ENCODE data around the gene UNC13A.

UNC13A gene

DNA sequence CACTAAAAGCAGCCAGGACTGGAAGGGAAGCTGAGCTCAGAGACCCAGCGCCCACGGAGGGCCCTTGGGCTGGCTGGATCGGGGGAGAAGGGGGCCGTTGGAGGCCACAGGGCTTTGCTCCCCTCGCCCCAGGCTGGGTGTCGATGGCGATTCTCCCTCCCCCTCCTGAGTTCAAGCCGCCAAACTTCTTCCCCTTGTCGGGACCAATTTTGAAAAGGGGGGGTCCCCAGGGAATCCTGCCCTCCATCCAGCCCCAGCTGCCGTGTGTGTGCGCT is 71.5 kb downstream of the UNC13A start:
- TF ChIP-seq SUZ12 (IDR thresholded peaks at IDR 0.05) (no peak), HDGF (IDR thresholded peaks at IDR 0.05; ENCODE audit: borderline replicate concordance) (no peak), BHLHE40 (IDR thresholded peaks at IDR 0.05; ENCODE audit: borderline replicate concordance) (no peak), ARNT (IDR thresholded peaks at IDR 0.05) (no peak), NFRKB (IDR thresholded peaks at IDR 0.05) (no peak), L3MBTL2 (conservative IDR thresholded peaks at IDR 0.05) (no peak), ELF4 (IDR thresholded peaks at IDR 0.05) (no peak)
- TF ChIP-seq, protein P1, sequence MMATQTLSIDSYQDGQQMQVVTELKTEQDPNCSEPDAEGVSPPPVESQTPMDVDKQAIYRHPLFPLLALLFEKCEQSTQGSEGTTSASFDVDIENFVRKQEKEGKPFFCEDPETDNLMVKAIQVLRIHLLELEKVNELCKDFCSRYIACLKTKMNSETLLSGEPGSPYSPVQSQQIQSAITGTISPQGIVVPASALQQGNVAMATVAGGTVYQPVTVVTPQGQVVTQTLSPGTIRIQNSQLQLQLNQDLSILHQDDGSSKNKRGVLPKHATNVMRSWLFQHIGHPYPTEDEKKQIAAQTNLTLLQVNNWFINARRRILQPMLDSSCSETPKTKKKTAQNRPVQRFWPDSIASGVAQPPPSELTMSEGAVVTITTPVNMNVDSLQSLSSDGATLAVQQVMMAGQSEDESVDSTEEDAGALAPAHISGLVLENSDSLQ (IDR thresholded peaks at IDR 0.05), result no peak
- DNase-seq (ENCODE audit: extremely low spot score), result no peak
- CTCF ChIA-PET, result no interaction called here
- POLR2A ChIA-PET, result interaction anchor here (1.5 kb wide), 1 partner anchor 11 kb away, joined by 9 read pairs; no protein-coding TSS in a partner anchor

DNA sequence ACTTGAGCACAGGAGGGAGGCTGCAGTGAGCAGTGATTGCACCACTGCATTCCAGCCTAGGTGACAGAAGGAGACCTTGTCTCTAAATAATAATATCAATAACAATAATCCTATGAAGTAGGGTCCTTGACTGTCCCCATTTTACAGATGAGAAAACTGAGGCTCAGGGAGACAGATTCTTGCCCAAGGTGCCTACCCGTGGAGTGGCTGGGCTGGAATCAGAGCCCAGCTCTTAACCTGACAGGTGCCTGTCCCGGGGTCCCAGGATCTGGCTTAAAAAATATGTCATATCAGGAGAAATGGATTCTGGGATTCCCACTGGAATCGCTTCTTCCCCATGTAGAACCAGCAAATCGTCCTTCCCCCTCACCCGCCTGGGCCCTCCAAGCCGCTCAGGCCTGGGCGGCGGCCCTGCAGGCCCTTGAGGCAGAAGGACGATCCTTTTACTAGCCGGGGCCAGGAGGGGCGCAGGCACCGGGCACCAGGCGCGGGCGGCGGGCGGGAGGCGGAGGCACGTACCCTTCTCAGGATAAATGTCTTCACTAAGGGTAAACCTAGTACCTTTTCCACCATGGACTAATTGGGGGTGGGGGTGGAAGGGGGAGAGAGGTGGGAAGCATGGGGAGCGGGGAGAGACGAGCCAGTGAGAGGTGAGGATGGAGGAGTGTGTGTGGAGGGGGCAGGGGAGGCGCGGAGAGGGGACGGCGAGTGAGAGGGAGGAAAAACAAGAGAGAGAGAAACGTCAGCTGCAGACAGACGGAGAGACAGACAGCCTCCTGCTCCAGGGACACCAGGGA is 72.1 kb downstream of the UNC13A start:
- TF ChIP-seq FOXA1 (IDR thresholded peaks at IDR 0.05) (no peak), ELF4 (IDR thresholded peaks at IDR 0.05) (no peak), BHLHE40 (IDR thresholded peaks at IDR 0.05; ENCODE audit: borderline replicate concordance) (no peak), SUZ12 (IDR thresholded peaks at IDR 0.05) (no peak), FOXM1 (IDR thresholded peaks at IDR 0.05; ENCODE audit: borderline replicate concordance) (no peak), HDGF (IDR thresholded peaks at IDR 0.05; ENCODE audit: borderline replicate concordance) (no peak), L3MBTL2 (conservative IDR thresholded peaks at IDR 0.05) (no peak), NFRKB (IDR thresholded peaks at IDR 0.05) (no peak), TARDBP (IDR thresholded peaks at IDR 0.05) (no peak), LEF1 (IDR thresholded peaks at IDR 0.05; ENCODE audit: borderline replicate concordance) (no peak), FOXK2 (IDR thresholded peaks at IDR 0.05) (no peak), ARNT (IDR thresholded peaks at IDR 0.05) (no peak), CTBP1 (IDR thresholded peaks at IDR 0.05; ENCODE audit: borderline replicate concordance) (no peak), SP1 (IDR thresholded peaks at IDR 0.05) (no peak), ZNF384 (IDR thresholded peaks at IDR 0.05) (no peak)
- TF ChIP-seq, protein P1 (IDR thresholded peaks at IDR 0.05), result no peak
- CTCF ChIA-PET, result no interaction called here
- DNase-seq (ENCODE audit: extremely low spot score), result no peak
- POLR2A ChIA-PET, result interaction anchor here (1.5 kb wide), 1 partner anchor 10 kb away, joined by 9 read pairs; no protein-coding TSS in a partner anchor

- no peak for DNase-seq (ENCODE audit: extremely low spot score)
- TF ChIP-seq TARDBP (IDR thresholded peaks at IDR 0.05), result no peak
- TF ChIP-seq FOXK2 (IDR thresholded peaks at IDR 0.05), result no peak
- no peak for TF ChIP-seq HDGF (IDR thresholded peaks at IDR 0.05; ENCODE audit: borderline replicate concordance)
- no peak for TF ChIP-seq ZNF384 (IDR thresholded peaks at IDR 0.05)
- ChIA-PET POLR2A (no interaction called here), CTCF (no interaction called here)
These were observed 73.7 kb downstream of the UNC13A start for GRCh38 chr19:17614476-17614875.

GRCh38 chr19:17611462-17612244 is 76.5 kb downstream of the UNC13A start:
- DNase-seq (ENCODE audit: extremely low spot score), result no peak
- POLR2A ChIA-PET, result interaction anchor here (1.4 kb wide), 1 partner anchor 248 kb away, joined by 4 read pairs; the partner anchor contains the start of gene RPL18A
- TF ChIP-seq TARDBP (IDR thresholded peaks at IDR 0.05), result no peak
- TF ChIP-seq ARNT (IDR thresholded peaks at IDR 0.05), result no peak
- TF ChIP-seq FOXA1 (IDR thresholded peaks at IDR 0.05), result no peak
- no peak for TF ChIP-seq FOXM1 (IDR thresholded peaks at IDR 0.05; ENCODE audit: borderline replicate concordance)
- no peak for TF ChIP-seq CTBP1 (IDR thresholded peaks at IDR 0.05; ENCODE audit: borderline replicate concordance)
- CTCF ChIA-PET, result no interaction called here

GRCh38 chr19:17610384-17610783 is 77.8 kb downstream of the UNC13A start:
- TF ChIP-seq, protein P1 (IDR thresholded peaks at IDR 0.05), result no peak
- 0 out of 2 replicates have a peak, but pooled peaks have one; percentile 24 for TF ChIP-seq L3MBTL2 (conservative IDR thresholded peaks at IDR 0.05)
- POLR2A ChIA-PET, result interaction anchor here (1.4 kb wide), 1 partner anchor 249 kb away, joined by 4 read pairs; the partner anchor contains the start of gene RPL18A
- CTCF ChIA-PET, result no interaction called here
- DNase-seq (ENCODE audit: extremely low spot score), result peak; percentile 67

GRCh38 chr19:17607936-17608335 is 80.2 kb downstream of the UNC13A start:
- POLR2A ChIA-PET, result no interaction called here

More at GRCh38 chr19:17607936-17608335, 80.2 kb downstream of the UNC13A start:
- DNase-seq (ENCODE audit: extremely low spot score), result no peak
- CTCF ChIA-PET, result no interaction called here
- TF ChIP-seq BHLHE40 (IDR thresholded peaks at IDR 0.05; ENCODE audit: borderline replicate concordance) (no peak), ZNF384 (IDR thresholded peaks at IDR 0.05) (no peak), LEF1 (IDR thresholded peaks at IDR 0.05; ENCODE audit: borderline replicate concordance) (no peak), NFRKB (IDR thresholded peaks at IDR 0.05) (no peak), ARNT (IDR thresholded peaks at IDR 0.05) (no peak), HDGF (IDR thresholded peaks at IDR 0.05; ENCODE audit: borderline replicate concordance) (no peak), FOXA1 (IDR thresholded peaks at IDR 0.05) (no peak), L3MBTL2 (conservative IDR thresholded peaks at IDR 0.05) (no peak), FOXM1 (IDR thresholded peaks at IDR 0.05; ENCODE audit: borderline replicate concordance) (no peak), SUZ12 (IDR thresholded peaks at IDR 0.05) (no peak), CTBP1 (IDR thresholded peaks at IDR 0.05; ENCODE audit: borderline replicate concordance) (no peak), SP1 (IDR thresholded peaks at IDR 0.05) (no peak), TARDBP (IDR thresholded peaks at IDR 0.05) (no peak), FOXK2 (IDR thresholded peaks at IDR 0.05) (no peak), ELF4 (IDR thresholded peaks at IDR 0.05) (no peak)
- TF ChIP-seq, protein P1 (IDR thresholded peaks at IDR 0.05), result no peak
